H1 (cell line): ENCODE data around the gene OR2K2. TPM values are rescaled to one million over a fixed set of nuclear protein-coding genes. Genes with fewer than 3 reads are reported as not detected.

ENCODE experiments used
- CHD7 ChIP-seq: fragments of 300-600 bp; sonication (generic); IDR thresholded peaks from 2 replicates; pipeline ENCODE4 v1.7.1; 2012; ENCODE audit warnings: low read length, moderate library complexity, mild to moderate bottlenecking, inconsistent platforms; ENCODE audit not compliant: insufficient replicate concordance
- GABPA ChIP-seq: IDR thresholded peaks from 2 replicates; pipeline ENCODE4 v1.6.1; 2011; ENCODE audit warnings: mild to moderate bottlenecking, low read length, moderate library complexity, borderline replicate concordance; ENCODE audit not compliant: insufficient read depth
- RXRA ChIP-seq: IDR thresholded peaks from 2 replicates; pipeline ENCODE4 v1.6.1; 2011; ENCODE audit warnings: low read depth, mild to moderate bottlenecking, low read length, moderate library complexity; ENCODE audit not compliant: insufficient read depth
- TEAD4 ChIP-seq: IDR thresholded peaks from 2 replicates; pipeline ENCODE4 v1.6.1; 2012; ENCODE audit warnings: low read depth, low read length, inconsistent platforms, mixed read lengths
- YY1 ChIP-seq: IDR thresholded peaks from 2 replicates; pipeline ENCODE4 v1.6.1; 2011; ENCODE audit warnings: low read depth, mild to moderate bottlenecking, low read length
- polyA plus RNA-seq, 7 experiments: library from polyadenylated mRNA; depleted of rRNA in 3 of 7; stranded (reverse) in 5 of 7; unstranded in 2 of 7; fragments of >200 nt in 5 of 7; fragments of 200-250 nt in 2 of 7; gene quantifications; 1 replicate in 5 of 7; 2 replicates in 1 of 7; 4 replicates in 1 of 7; pipeline versions ENCODE4 v1.2.1 to v1.2.3, GENCODE V29; 2011 to 2013; ENCODE audit warnings: missing spikeins in 2 of 7, mixed read lengths in 2 of 7
- total RNA-seq: library from RNA; stranded (reverse); fragmentation: NEBNext Ultra II Directional; extraction: Animal tissue kit (Norgen Biotek cat#: 25700); gene quantifications from 2 replicates; pipeline ENCODE4 v1.2.1, GENCODE V29; 2021
- TF ChIP-seq, protein P1 (sequence below): IDR thresholded peaks from 2 replicates; pipeline ENCODE4 v1.6.1; 2011; ENCODE audit warnings: low read length, improper control_type of control experiment

OR2K2 gene
- total and polyA plus RNA-seq, 2 of the 8 experiments (the other 6 are each of a cell fraction or from before 2014, with no cell fraction given): not detected

GRCh38 chr9:111375817-111376564 lies 46.0 kb upstream of the OR2K2 start (continued):
- TF ChIP-seq CHD7: no peak
- TF ChIP-seq, protein P1, sequence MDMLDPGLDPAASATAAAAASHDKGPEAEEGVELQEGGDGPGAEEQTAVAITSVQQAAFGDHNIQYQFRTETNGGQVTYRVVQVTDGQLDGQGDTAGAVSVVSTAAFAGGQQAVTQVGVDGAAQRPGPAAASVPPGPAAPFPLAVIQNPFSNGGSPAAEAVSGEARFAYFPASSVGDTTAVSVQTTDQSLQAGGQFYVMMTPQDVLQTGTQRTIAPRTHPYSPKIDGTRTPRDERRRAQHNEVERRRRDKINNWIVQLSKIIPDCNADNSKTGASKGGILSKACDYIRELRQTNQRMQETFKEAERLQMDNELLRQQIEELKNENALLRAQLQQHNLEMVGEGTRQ: no peak
- no peak for TF ChIP-seq GABPA
- no peak for TF ChIP-seq YY1
- no peak for TF ChIP-seq TEAD4
- TF ChIP-seq RXRA: no peak
